Measurements from ENCODE around the gene ADH1C. TPM values are rescaled to one million over a fixed set of nuclear protein-coding genes. Genes with fewer than 3 reads are reported as not detected.
"Not testable (repeated sequence)": the region's sequence is repeated elsewhere in the genome, so short reads cannot be mapped to it uniquely, and the experiment has no call there.

ADH1C gene
- total RNA-seq, 2 experiments from 2014 or later = not detected

GRCh38 chr4:99317811-99318210 lies 34.7 kb downstream of the ADH1C start:
- ATAC-seq; H3K9me3 Mint-ChIP-seq (ENCODE audit: insufficient read depth); H3K4me3 Mint-ChIP-seq; CTCF ChIA-PET; POLR2A ChIA-PET; H3K4me1 Mint-ChIP-seq (ENCODE audit: low read depth); H3K27ac Mint-ChIP-seq; H3K27me3 Mint-ChIP-seq (ENCODE audit: low read depth); DNase-seq; H3K36me3 Mint-ChIP-seq (ENCODE audit: low read depth): not testable (repeated sequence)

GRCh38 chr4:99317354-99317753 lies 35.2 kb downstream of the ADH1C start:
- no peaks in the 10 kb centered on the region for H3K36me3 Mint-ChIP-seq (ENCODE audit: low read depth)
- no peaks in the 10 kb centered on the region for H3K4me1 Mint-ChIP-seq (ENCODE audit: low read depth)
- no peak for DNase-seq
- H3K4me3 Mint-ChIP-seq = no peak overlapping the region
- no peak for ATAC-seq
- ChIA-PET POLR2A (no interaction called here), CTCF (no interaction called here)
- peaks cover 2% of the 10 kb centered on the region for H3K27me3 Mint-ChIP-seq (ENCODE audit: low read depth)
- no peaks in the 10 kb centered on the region for H3K9me3 Mint-ChIP-seq (ENCODE audit: insufficient read depth)
- no peak overlapping the region for H3K27ac Mint-ChIP-seq

DNA sequence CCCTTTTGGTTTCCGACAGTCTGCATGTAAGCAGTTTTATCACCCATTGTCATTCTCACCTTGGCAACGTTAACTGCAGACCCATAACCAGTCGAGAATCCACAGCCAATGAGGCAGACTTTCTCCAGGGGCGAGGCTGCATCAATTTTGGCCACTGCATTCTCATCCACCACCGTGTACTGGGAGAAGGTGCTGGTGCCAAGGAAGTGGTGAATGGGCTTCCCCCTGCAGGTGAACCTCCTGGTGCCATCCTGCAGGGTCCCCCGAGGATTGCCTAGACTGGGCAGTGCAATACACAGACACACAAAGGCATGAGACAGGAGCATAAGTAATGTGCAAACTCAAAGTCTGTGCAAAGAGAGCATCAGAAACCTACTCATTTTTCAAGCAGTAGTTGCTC lies 36.7 kb downstream of the ADH1C start:
- no peak overlapping the region for H3K4me3 Mint-ChIP-seq
- H3K4me1 Mint-ChIP-seq (ENCODE audit: low read depth) = no peaks in the 10 kb centered on the region
- ChIA-PET POLR2A (no interaction called here), CTCF (interaction anchor here (0.7 kb wide), 1 partner anchor 81 kb away, joined by 3 read pairs; no protein-coding TSS in a partner anchor)
- no peaks in the 10 kb centered on the region for H3K9me3 Mint-ChIP-seq (ENCODE audit: insufficient read depth)
- no peak overlapping the region for H3K27ac Mint-ChIP-seq
- ATAC-seq (no peak), DNase-seq (no peak)
- H3K36me3 Mint-ChIP-seq (ENCODE audit: low read depth) = no peaks in the 10 kb centered on the region
- H3K27me3 Mint-ChIP-seq (ENCODE audit: low read depth) = peaks cover 2% of the 10 kb centered on the region

- POLR2A ChIA-PET = no interaction called here
- no peaks in the 10 kb centered on the region for H3K36me3 Mint-ChIP-seq (ENCODE audit: low read depth)
- no peaks in the 10 kb centered on the region for H3K9me3 Mint-ChIP-seq (ENCODE audit: insufficient read depth)
- peaks cover 3% of the 10 kb centered on the region for H3K27me3 Mint-ChIP-seq (ENCODE audit: low read depth)
- no peak for DNase-seq
- CTCF ChIA-PET = no interaction called here
- no peak for ATAC-seq
- no peak overlapping the region for H3K27ac Mint-ChIP-seq
- H3K4me3 Mint-ChIP-seq = no peak overlapping the region
- H3K4me1 Mint-ChIP-seq (ENCODE audit: low read depth) = no peaks in the 10 kb centered on the region
Observed at GRCh38 chr4:99314211-99314610, 38.3 kb downstream of the ADH1C start.

GRCh38 chr4:99310389-99310788 lies 42.2 kb downstream of the ADH1C start:
- Mint-ChIP-seq H3K27me3 (ENCODE audit: low read depth) (peaks cover 3% of the 10 kb centered on the region), H3K4me1 (ENCODE audit: low read depth) (no peaks in the 10 kb centered on the region), H3K36me3 (ENCODE audit: low read depth) (no peaks in the 10 kb centered on the region), H3K9me3 (ENCODE audit: insufficient read depth) (no peaks in the 10 kb centered on the region), H3K27ac (no peak overlapping the region), H3K4me3 (no peak overlapping the region)
- no peak for DNase-seq
- CTCF ChIA-PET = no interaction called here
- POLR2A ChIA-PET = no interaction called here
- no peak for ATAC-seq

- no peaks in the 10 kb centered on the region for H3K9me3 Mint-ChIP-seq (ENCODE audit: insufficient read depth)
- DNase-seq (no peak), ATAC-seq (no peak)
- H3K4me1 Mint-ChIP-seq (ENCODE audit: low read depth) = no peaks in the 10 kb centered on the region
- CTCF ChIA-PET = no interaction called here
- no peak overlapping the region for H3K4me3 Mint-ChIP-seq
- peaks cover 3% of the 10 kb centered on the region for H3K27me3 Mint-ChIP-seq (ENCODE audit: low read depth)
- POLR2A ChIA-PET = no interaction called here
- H3K36me3 Mint-ChIP-seq (ENCODE audit: low read depth) = no peaks in the 10 kb centered on the region
- H3K27ac Mint-ChIP-seq = no peak overlapping the region
Observed at GRCh38 chr4:99305638-99306400, 46.7 kb downstream of the ADH1C start.

DNA sequence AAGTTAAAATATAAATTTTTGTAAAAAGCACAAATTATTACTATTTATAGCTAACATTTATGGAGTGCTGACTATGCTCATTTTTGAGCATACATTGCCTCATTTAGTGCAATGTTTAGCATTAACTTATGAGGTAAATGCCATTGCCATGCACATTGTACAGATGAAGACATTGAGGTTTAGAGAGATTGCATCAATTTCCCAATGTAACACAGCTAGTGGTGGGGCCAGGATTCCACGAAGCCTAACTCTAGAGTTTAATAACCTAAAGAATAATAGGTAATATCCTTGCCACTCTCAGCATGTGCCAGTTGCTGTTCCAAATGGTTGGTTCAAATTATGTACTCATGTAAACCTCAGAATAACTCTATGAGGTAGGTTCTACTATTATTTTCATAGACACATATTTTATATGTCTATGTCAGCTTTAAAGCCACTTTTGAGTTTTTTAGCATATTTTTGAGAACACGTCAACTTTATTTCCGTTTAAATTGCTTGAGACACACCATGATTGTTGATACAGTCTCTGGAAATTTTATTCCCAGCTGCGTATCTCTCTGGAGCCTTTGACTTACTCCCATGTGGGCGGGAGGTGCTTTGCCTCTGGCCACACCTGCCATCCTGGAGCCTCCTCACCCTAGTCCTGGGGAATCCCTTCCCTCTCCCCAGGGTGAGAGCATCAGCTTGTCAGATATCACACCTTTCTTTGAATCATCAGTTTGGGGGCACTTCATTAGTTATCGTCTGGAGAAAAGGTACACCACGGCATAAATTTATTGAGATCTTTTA lies 51.0 kb downstream of the ADH1C start:
- Mint-ChIP-seq H3K4me1 (ENCODE audit: low read depth) (no peaks in the 10 kb centered on the region), H3K27me3 (ENCODE audit: low read depth) (no peaks in the 10 kb centered on the region), H3K4me3 (no peak overlapping the region), H3K9me3 (ENCODE audit: insufficient read depth) (no peaks in the 10 kb centered on the region), H3K36me3 (ENCODE audit: low read depth) (no peaks in the 10 kb centered on the region), H3K27ac (no peak overlapping the region)
- DNase-seq = no peak
- CTCF ChIA-PET = no interaction called here
- ATAC-seq = no peak
- POLR2A ChIA-PET = no interaction called here

DNA sequence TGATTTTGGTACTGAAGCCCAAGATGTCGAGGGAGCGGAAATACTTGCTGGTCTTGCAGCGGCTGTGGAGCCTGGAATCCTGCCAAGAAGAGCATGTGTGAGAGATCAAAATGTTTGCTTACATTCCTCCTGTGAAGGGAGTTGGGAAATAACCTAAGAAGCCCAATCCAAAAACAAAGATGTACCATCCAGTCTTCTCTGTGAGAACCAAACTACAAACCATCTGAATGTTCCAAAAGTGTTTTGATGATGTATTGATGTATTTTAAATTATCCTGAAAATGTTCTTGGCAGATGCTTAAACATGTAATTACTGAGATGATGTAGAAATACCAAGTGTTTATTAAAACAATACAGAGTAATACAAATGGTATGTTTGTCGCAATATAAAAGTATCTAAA lies 51.6 kb downstream of the ADH1C start:
- no peaks in the 10 kb centered on the region for H3K36me3 Mint-ChIP-seq (ENCODE audit: low read depth)
- ChIA-PET CTCF (no interaction called here), POLR2A (no interaction called here)
- no peaks in the 10 kb centered on the region for H3K4me1 Mint-ChIP-seq (ENCODE audit: low read depth)
- H3K4me3 Mint-ChIP-seq = no peak overlapping the region
- no peaks in the 10 kb centered on the region for H3K27me3 Mint-ChIP-seq (ENCODE audit: low read depth)
- no peak overlapping the region for H3K27ac Mint-ChIP-seq
- DNase-seq (no peak), ATAC-seq (no peak)
- H3K9me3 Mint-ChIP-seq (ENCODE audit: insufficient read depth) = no peaks in the 10 kb centered on the region

- CTCF ChIA-PET = no interaction called here
- no peaks in the 10 kb centered on the region for H3K9me3 Mint-ChIP-seq (ENCODE audit: insufficient read depth)
- no peak for DNase-seq
- no peak overlapping the region for H3K27ac Mint-ChIP-seq
- no peak for ATAC-seq
- POLR2A ChIA-PET = no interaction called here
- no peaks in the 10 kb centered on the region for H3K36me3 Mint-ChIP-seq (ENCODE audit: low read depth)
- H3K4me1 Mint-ChIP-seq (ENCODE audit: low read depth) = no peaks in the 10 kb centered on the region
- no peaks in the 10 kb centered on the region for H3K27me3 Mint-ChIP-seq (ENCODE audit: low read depth)
- no peak overlapping the region for H3K4me3 Mint-ChIP-seq
Observed at GRCh38 chr4:99293357-99293756, 59.2 kb downstream of the ADH1C start.

- no peak within 1 kb of the TSS for H3K27ac Mint-ChIP-seq
- no peaks in the 10 kb centered on the region for H3K36me3 Mint-ChIP-seq (ENCODE audit: low read depth)
- no peaks in the 10 kb centered on the region for H3K9me3 Mint-ChIP-seq (ENCODE audit: insufficient read depth)
- ChIA-PET CTCF (no interaction called here), POLR2A (no interaction called here)
- no peaks in the 10 kb centered on the region for H3K4me1 Mint-ChIP-seq (ENCODE audit: low read depth)
- DNase-seq (no peak), ATAC-seq (no peak)
- H3K4me3 Mint-ChIP-seq = no peak within 1 kb of the TSS
- no peaks in the 10 kb centered on the region for H3K27me3 Mint-ChIP-seq (ENCODE audit: low read depth)
Observed at GRCh38 chr4:99290848-99291786, 61.4 kb downstream of the ADH1C start, which contains the start of gene ADH1A. Gene ADH1A, minus strand, starts transcription at chr4:99290985. Its CDS starts 71 bp downstream, at chr4:99290914.
